ENCODE results near the gene LHX4.

Gene LHX4

GRCh38 chr1:180185281-180185680 is 44.8 kb upstream of the LHX4 start:
- DNase-seq (ENCODE audit: extremely low read depth, low read depth): no peak
- no peak for TF ChIP-seq CTCF (IDR thresholded peaks at IDR 0.05; ENCODE audit: low read depth, low read length)

GRCh38 chr1:180185971-180186645 is 44.0 kb upstream of the LHX4 start:
- no peak for TF ChIP-seq CTCF (IDR thresholded peaks at IDR 0.05; ENCODE audit: low read depth, low read length)
- no peak for DNase-seq (ENCODE audit: extremely low read depth, low read depth)

GRCh38 chr1:180186831-180187230 is 43.2 kb upstream of the LHX4 start:
- TF ChIP-seq CTCF (IDR thresholded peaks at IDR 0.05; ENCODE audit: low read depth, low read length): no peak
- DNase-seq (ENCODE audit: extremely low read depth, low read depth): no peak

- TF ChIP-seq CTCF (IDR thresholded peaks at IDR 0.05; ENCODE audit: low read depth, low read length): no peak
- DNase-seq (ENCODE audit: extremely low read depth, low read depth): no peak
These were observed 42.4 kb upstream of the LHX4 start for GRCh38 chr1:180187626-180188025.

- TF ChIP-seq CTCF (IDR thresholded peaks at IDR 0.05; ENCODE audit: low read depth, low read length): peak; percentile 60
- DNase-seq (ENCODE audit: extremely low read depth, low read depth): no peak
These were observed 42.0 kb upstream of the LHX4 start for GRCh38 chr1:180188091-180188506.

- TF ChIP-seq CTCF (IDR thresholded peaks at IDR 0.05; ENCODE audit: low read depth, low read length): no peak
- DNase-seq (ENCODE audit: extremely low read depth, low read depth): no peak
These were observed 41.3 kb upstream of the LHX4 start for GRCh38 chr1:180188684-180189175.

- TF ChIP-seq CTCF (IDR thresholded peaks at IDR 0.05; ENCODE audit: low read depth, low read length): no peak
- no peak for DNase-seq (ENCODE audit: extremely low read depth, low read depth)
These were observed 40.0 kb upstream of the LHX4 start for GRCh38 chr1:180190091-180190490.
